ENCODE results near the gene NGRN. TPM values are rescaled to one million over a fixed set of nuclear protein-coding genes. Genes with fewer than 3 reads are reported as not detected.
A peak's percentile ranks its signal among the peaks of the same experiment; 100 is the strongest.

NGRN gene
- total and polyA plus RNA-seq, 2 donors (not counting 1 experiment from before 2014, with no cell fraction given): 23.1 to 45.5 TPM

- Histone ChIP-seq H3K4me3 (ENCODE audit: control extremely low read depth in 1 of 5, extremely low read depth in 1 of 5, insufficient read depth in 1 of 5, low read depth in 2 of 5, low read length in 4 of 5) (peak overlapping the region in 3 of 5 experiments; percentile 52 to 64 (median 53)), H3K9me3 (ENCODE audit: control extremely low read depth in 1 of 3, control insufficient read depth in 2 of 3, insufficient read depth in 1 of 3, low read length in 2 of 3) (no peaks in the 10 kb centered on the region), H3K4me1 (ENCODE audit: control insufficient read depth in 2 of 2, insufficient read depth in 2 of 2, low read length in 2 of 2) (peaks cover 0 to 16% of the 10 kb centered on the region in 2 donors), H4K20me1 (ENCODE audit: control insufficient read depth, insufficient read depth, low read length, poor library complexity, severe bottlenecking) (no peaks in the 10 kb centered on the region), H3K27me3 (replicated peaks in 1 of 4; ENCODE audit: control extremely low read depth in 1 of 4, control insufficient read depth in 3 of 4, insufficient read depth in 4 of 4, low read length in 3 of 4) (no peaks in the 10 kb centered on the region), H3K9ac (ENCODE audit: low read length) (peak overlapping the region; percentile 62), H2AFZ (ENCODE audit: insufficient read depth, low read depth, low read length, poor library complexity, severe bottlenecking) (peak overlapping the region; percentile 81), H3K36me3 (replicated peaks in 1 of 2; ENCODE audit: control extremely low read depth in 1 of 2, control insufficient read depth in 1 of 2, extremely low read depth in 1 of 2, insufficient read depth in 2 of 2, low read length in 1 of 2) (no peaks in the 10 kb centered on the region), H3K4me2 (replicated peaks; ENCODE audit: low read depth, low read length, poor library complexity, severe bottlenecking) (peak overlapping the region; percentile 97), H3K79me2 (ENCODE audit: control insufficient read depth, insufficient read depth, low read length) (no peaks in the 10 kb centered on the region), H3K27ac (ENCODE audit: low read length in 2 of 2) (no peak overlapping the region)
- CTCF ChIA-PET: interaction anchor here (0.6 to 2.3 kb wide), 12 partner anchors 12 to 189 kb away, joined by 3 to 9 read pairs (median 3); partner anchors contain the start of genes CIB1 and GDPGP1
- POLR2A ChIA-PET: interaction anchor here (0.7 to 0.9 kb wide), 5 partner anchors 8 to 244 kb away, joined by 3 to 12 read pairs (median 6); partner anchors contain the start of genes CIB1 and GDPGP1
- ATAC-seq (ENCODE audit: low read depth): no peak
- peak overlapping the region; percentile 3 for H3K27ac Mint-ChIP-seq
- intact Hi-C loops (cut with micrococcal nuclease): loop anchor here (1.0 to 2.0 kb wide), 2 partner anchors 14 to 17 kb away; partner anchors contain the start of genes GDPGP1 and NGRN
- H3K9me3 Mint-ChIP-seq (ENCODE audit: insufficient read depth): no peaks in the 10 kb centered on the region
- peaks cover 16% of the 10 kb centered on the region for H3K4me1 Mint-ChIP-seq
- H3K4me3 Mint-ChIP-seq: peak overlapping the region; percentile 65
- no peak for DNase-seq
- WGBS (ENCODE audit: insufficient coverage): 84% methylated on average over 5 of the region's 6 CpGs
- TF ChIP-seq EZH2 (IDR thresholded peaks at IDR 0.05; ENCODE audit: borderline replicate concordance, insufficient read depth, low read depth, low read length, poor library complexity, severe bottlenecking): no peak
- TF ChIP-seq, protein P1, sequence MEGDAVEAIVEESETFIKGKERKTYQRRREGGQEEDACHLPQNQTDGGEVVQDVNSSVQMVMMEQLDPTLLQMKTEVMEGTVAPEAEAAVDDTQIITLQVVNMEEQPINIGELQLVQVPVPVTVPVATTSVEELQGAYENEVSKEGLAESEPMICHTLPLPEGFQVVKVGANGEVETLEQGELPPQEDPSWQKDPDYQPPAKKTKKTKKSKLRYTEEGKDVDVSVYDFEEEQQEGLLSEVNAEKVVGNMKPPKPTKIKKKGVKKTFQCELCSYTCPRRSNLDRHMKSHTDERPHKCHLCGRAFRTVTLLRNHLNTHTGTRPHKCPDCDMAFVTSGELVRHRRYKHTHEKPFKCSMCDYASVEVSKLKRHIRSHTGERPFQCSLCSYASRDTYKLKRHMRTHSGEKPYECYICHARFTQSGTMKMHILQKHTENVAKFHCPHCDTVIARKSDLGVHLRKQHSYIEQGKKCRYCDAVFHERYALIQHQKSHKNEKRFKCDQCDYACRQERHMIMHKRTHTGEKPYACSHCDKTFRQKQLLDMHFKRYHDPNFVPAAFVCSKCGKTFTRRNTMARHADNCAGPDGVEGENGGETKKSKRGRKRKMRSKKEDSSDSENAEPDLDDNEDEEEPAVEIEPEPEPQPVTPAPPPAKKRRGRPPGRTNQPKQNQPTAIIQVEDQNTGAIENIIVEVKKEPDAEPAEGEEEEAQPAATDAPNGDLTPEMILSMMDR (IDR thresholded peaks at IDR 0.05): no peak
- H3K27me3 Mint-ChIP-seq: no peaks in the 10 kb centered on the region
Observed at GRCh38 chr15:90248789-90249202, 16.7 kb upstream of the NGRN start.
